ENCODE data around the gene CARHSP1. TPM values are rescaled to one million over a fixed set of nuclear protein-coding genes. Genes with fewer than 3 reads are reported as not detected.
"Not testable (repeated sequence)": the region's sequence is repeated elsewhere in the genome, so short reads cannot be mapped to it uniquely, and the experiment has no call there.

CARHSP1 gene
- polyA plus RNA-seq, 2 donors: 212 to 343 TPM

DNA sequence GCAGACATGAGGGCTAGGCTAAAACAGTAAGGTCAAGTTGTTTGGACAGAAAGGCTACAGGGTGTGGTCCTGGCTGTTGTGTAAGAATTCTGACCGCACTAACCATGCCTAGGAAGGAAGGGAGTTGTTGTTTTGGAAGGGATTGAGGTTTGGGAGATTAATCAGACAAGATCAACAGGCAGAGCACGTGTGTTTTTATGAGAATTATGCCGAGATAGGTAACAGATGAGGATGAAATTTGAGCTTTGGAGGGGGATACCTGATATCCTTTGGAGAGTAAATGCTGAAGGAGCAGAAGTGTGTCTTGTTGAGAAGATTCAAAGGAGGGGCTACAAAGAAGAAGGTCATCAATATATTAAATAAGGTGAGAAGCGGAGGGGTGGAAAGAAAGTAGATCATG lies 26.8 kb downstream of the CARHSP1 start:
- H3K4me3 ChIP-seq (ENCODE audit: low read depth in 1 of 2, low read length in 2 of 2); H3K4me1 ChIP-seq (ENCODE audit: control insufficient read depth in 2 of 2, insufficient read depth in 2 of 2, low read length in 1 of 2); H3K9me3 ChIP-seq (ENCODE audit: control insufficient read depth in 2 of 2, insufficient read depth in 1 of 2, low read depth in 1 of 2, low read length in 1 of 2); H3K36me3 ChIP-seq (ENCODE audit: control insufficient read depth in 2 of 2, insufficient read depth in 2 of 2, low read length in 1 of 2); H3K27me3 ChIP-seq (ENCODE audit: control insufficient read depth in 1 of 2, insufficient read depth in 2 of 2, low read length in 2 of 2): not testable (repeated sequence)
- 56 to 63% methylated on average over 4 of the region's 4 CpGs for WGBS, 2 donors
- peak overlapping the region; percentile 21 to 31 for H3K27ac ChIP-seq (ENCODE audit: low read depth in 2 of 2, low read length in 1 of 2)

DNA sequence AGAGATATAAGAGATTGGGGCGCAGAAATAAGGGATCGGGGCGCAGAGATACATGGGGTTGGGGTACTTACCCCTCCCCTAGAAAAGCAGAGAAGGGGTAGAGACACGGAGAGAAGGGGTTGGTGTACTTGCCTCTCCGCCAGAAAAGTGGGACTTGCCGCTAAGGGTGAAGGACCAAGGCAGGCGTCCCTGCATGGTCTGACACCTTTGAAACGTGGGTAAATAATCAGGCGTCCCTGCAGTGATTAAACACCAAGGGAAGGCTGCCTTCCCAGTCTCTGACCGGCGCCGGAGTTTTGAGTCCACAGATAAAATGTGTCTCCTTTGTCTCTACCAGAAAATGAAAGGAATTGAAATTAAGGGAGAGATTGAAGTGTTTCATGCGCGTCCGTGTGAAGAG lies 31.2 kb downstream of the CARHSP1 start:
- not testable (repeated sequence) for H3K36me3 ChIP-seq (ENCODE audit: control insufficient read depth in 2 of 2, insufficient read depth in 2 of 2, low read length in 1 of 2); H3K9me3 ChIP-seq (ENCODE audit: control insufficient read depth in 2 of 2, insufficient read depth in 1 of 2, low read depth in 1 of 2, low read length in 1 of 2); H3K4me3 ChIP-seq (ENCODE audit: low read depth in 1 of 2, low read length in 2 of 2); H3K27ac ChIP-seq (ENCODE audit: low read depth in 2 of 2, low read length in 1 of 2); H3K4me1 ChIP-seq (ENCODE audit: control insufficient read depth in 2 of 2, insufficient read depth in 2 of 2, low read length in 1 of 2); H3K27me3 ChIP-seq (ENCODE audit: control insufficient read depth in 1 of 2, insufficient read depth in 2 of 2, low read length in 2 of 2)
- 74 to 89% methylated on average over 15 of the region's 15 CpGs for WGBS, 2 donors

DNA sequence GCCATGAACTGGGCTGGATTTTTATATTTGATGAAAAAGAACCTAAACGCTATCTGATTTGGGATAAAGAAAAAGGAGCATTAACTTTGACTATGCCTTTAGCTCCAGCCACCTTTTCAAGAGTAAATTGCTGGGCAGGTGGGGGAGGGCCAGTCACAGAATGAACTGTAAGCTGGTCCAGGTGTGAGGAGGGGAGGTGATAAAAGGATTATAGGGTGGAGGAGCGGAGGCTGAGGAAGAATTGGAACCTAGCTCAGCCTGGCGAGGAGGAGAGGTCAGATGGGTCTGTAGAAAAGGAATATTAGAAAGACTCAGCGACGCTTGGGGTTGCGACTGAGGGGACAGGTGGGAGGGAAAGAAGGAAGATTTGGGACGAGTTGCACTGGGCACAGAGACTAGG lies 32.0 kb downstream of the CARHSP1 start:
- WGBS, 2 donors: 92 to 95% methylated on average over 7 of the region's 7 CpGs
- not testable (repeated sequence) for H3K36me3 ChIP-seq (ENCODE audit: control insufficient read depth in 2 of 2, insufficient read depth in 2 of 2, low read length in 1 of 2); H3K27ac ChIP-seq (ENCODE audit: low read depth in 2 of 2, low read length in 1 of 2); H3K9me3 ChIP-seq (ENCODE audit: control insufficient read depth in 2 of 2, insufficient read depth in 1 of 2, low read depth in 1 of 2, low read length in 1 of 2); H3K27me3 ChIP-seq (ENCODE audit: control insufficient read depth in 1 of 2, insufficient read depth in 2 of 2, low read length in 2 of 2); H3K4me1 ChIP-seq (ENCODE audit: control insufficient read depth in 2 of 2, insufficient read depth in 2 of 2, low read length in 1 of 2); H3K4me3 ChIP-seq (ENCODE audit: low read depth in 1 of 2, low read length in 2 of 2)

DNA sequence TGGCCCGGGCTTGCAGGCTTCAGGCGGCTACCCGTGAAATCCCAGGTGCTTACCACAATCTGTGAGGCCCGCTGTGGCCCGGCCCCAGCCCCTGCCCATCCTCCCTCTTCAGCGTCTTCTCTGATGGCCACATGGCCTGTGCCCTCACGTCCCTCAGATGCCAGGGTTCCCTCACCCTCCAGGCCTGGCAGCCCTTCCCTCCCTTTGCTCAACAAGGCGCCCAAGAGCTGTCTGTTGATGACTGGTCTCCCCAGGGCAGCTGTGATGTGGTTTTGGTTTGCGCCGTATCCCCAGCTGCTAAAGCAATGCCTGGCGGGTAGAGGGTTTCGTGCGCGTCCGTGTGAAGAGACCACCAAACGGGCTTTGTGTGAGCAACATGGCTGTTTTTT lies 36.1 kb downstream of the CARHSP1 start:
- Histone ChIP-seq H3K4me3 (ENCODE audit: low read depth in 1 of 2, low read length in 2 of 2) (no peak overlapping the region), H3K27ac (ENCODE audit: low read depth in 2 of 2, low read length in 1 of 2) (no peak overlapping the region)
- 80 to 90% methylated on average over 16 of the region's 16 CpGs for WGBS, 2 donors

DNA sequence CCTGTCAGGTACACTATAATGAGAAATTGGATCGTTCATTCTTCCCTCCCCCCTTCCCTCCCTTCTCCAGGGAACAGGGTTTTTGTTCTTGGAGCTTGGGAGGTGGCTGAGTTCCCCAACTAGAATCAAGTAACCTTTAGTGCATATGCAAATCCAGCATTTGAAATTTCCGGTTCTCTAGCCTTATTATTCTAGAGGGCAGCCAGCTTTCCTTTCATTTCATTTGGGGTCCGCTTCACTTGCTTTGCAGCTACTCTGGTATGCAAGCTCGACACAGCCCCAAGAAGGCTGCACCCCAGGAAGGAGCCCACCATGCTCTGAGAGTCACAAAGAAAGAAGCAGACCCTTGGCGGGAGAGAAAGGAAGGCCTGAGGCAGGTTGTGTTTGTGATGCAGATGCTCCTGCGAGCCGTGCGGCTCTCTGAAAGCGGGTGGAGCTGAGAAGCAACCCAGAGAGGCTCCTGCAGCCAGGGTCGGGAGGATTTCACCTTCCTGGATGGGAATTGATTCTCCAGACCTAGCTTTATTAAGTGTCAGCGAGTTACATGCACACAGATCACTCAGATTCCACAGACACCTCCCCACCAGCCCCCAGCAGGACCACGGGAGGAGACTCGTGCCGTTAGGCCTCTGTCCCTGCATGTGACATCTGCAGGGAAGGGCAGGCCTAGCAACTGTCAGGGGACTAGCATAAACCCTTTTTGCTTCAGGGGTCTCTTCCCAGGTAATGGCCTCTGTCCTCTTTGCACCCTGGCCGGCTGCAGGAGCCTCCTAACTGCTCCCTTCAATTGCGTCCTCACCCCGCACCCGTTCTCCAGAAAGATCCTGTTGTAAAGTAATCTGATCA lies 36.7 kb downstream of the CARHSP1 start:
- Histone ChIP-seq H3K4me3 (ENCODE audit: low read depth in 1 of 2, low read length in 2 of 2) (no peak overlapping the region), H3K4me1 (ENCODE audit: control insufficient read depth in 2 of 2, insufficient read depth in 2 of 2, low read length in 1 of 2) (peaks cover 0 to 2% of the 10 kb centered on the region in 2 donors), H3K36me3 (ENCODE audit: control insufficient read depth in 2 of 2, insufficient read depth in 2 of 2, low read length in 1 of 2) (peaks cover 0 to 10% of the 10 kb centered on the region in 2 donors), H3K27ac (ENCODE audit: low read depth in 2 of 2, low read length in 1 of 2) (no peak overlapping the region), H3K27me3 (ENCODE audit: control insufficient read depth in 1 of 2, insufficient read depth in 2 of 2, low read length in 2 of 2) (no peaks in the 10 kb centered on the region), H3K9me3 (ENCODE audit: control insufficient read depth in 2 of 2, insufficient read depth in 1 of 2, low read depth in 1 of 2, low read length in 1 of 2) (no peaks in the 10 kb centered on the region)
- 80 to 85% methylated on average over 18 of the region's 18 CpGs for WGBS, 2 donors

More for the DNA sequence above, 36.1 kb downstream of the CARHSP1 start:
- peaks cover 0 to 2% of the 10 kb centered on the region in 2 donors for H3K4me1 ChIP-seq (ENCODE audit: control insufficient read depth in 2 of 2, insufficient read depth in 2 of 2, low read length in 1 of 2)
- H3K27me3 ChIP-seq (ENCODE audit: control insufficient read depth in 1 of 2, insufficient read depth in 2 of 2, low read length in 2 of 2): no peaks in the 10 kb centered on the region
- H3K9me3 ChIP-seq (ENCODE audit: control insufficient read depth in 2 of 2, insufficient read depth in 1 of 2, low read depth in 1 of 2, low read length in 1 of 2): no peaks in the 10 kb centered on the region
- H3K36me3 ChIP-seq (ENCODE audit: control insufficient read depth in 2 of 2, insufficient read depth in 2 of 2, low read length in 1 of 2): peaks cover 0 to 10% of the 10 kb centered on the region in 2 donors

DNA sequence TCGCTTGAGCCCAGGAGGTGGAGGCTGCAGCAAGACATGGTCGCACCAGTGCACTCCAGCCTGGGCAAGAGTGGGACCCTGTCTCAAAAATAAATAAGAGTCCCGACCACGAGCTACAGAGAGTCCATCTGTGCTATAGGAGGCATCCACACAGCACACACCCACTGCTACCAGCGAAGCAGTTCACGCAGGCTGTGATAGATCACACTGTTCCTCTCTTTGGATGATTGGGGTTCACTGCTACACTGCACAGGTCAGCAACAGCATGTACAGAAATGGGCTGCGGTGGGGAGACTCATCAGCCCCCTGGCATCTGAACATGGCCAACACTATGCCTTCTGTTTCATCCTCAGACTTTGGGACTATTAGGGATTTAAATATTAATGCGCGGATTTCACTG lies 37.4 kb downstream of the CARHSP1 start:
- H3K4me1 ChIP-seq (ENCODE audit: control insufficient read depth in 2 of 2, insufficient read depth in 2 of 2, low read length in 1 of 2): peaks cover 0 to 2% of the 10 kb centered on the region in 2 donors
- 91 to 94% methylated on average over 9 of the region's 9 CpGs for WGBS, 2 donors
- H3K27ac ChIP-seq (ENCODE audit: low read depth in 2 of 2, low read length in 1 of 2): no peak overlapping the region
- no peaks in the 10 kb centered on the region for H3K9me3 ChIP-seq (ENCODE audit: control insufficient read depth in 2 of 2, insufficient read depth in 1 of 2, low read depth in 1 of 2, low read length in 1 of 2)
- H3K27me3 ChIP-seq (ENCODE audit: control insufficient read depth in 1 of 2, insufficient read depth in 2 of 2, low read length in 2 of 2): no peaks in the 10 kb centered on the region
- H3K36me3 ChIP-seq (ENCODE audit: control insufficient read depth in 2 of 2, insufficient read depth in 2 of 2, low read length in 1 of 2): peaks cover 0 to 10% of the 10 kb centered on the region in 2 donors
- H3K4me3 ChIP-seq (ENCODE audit: low read depth in 1 of 2, low read length in 2 of 2): no peak overlapping the region

DNA sequence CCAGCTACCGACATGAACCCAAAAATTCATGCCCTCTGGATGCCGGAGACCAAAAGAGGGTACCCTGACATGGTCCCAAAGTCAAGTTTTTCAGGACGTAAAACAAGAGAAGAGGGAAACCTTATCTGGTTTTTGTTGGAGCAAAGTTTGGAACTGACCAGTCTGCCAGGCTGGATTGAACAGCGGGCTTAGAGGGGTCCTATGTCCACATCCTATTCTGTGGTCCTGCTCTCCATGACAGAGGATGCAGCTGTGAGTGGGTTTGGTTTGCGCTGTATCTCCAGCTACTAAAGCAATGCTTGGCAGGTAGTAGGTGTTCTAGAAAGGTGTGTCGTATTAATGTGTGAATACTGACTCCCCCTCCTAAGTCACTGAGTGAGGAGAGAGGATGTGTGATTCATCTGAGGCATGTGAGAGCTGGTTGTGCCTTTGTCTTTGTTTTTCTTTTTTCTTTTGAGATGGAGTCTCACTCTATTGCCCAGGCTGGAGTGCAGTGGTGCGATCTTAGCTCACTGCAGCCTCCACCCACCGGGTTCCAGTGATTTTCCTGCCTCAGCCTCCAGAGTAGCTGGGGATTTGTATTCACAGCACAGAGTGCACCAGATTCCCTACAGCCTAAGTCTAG lies 40.2 kb downstream of the CARHSP1 start:
- no peaks in the 10 kb centered on the region for H3K9me3 ChIP-seq (ENCODE audit: control insufficient read depth in 2 of 2, insufficient read depth in 1 of 2, low read depth in 1 of 2, low read length in 1 of 2)
- peak overlapping the region; percentile 6 to 60 for H3K27ac ChIP-seq (ENCODE audit: low read depth in 2 of 2, low read length in 1 of 2)
- no peaks in the 10 kb centered on the region for H3K27me3 ChIP-seq (ENCODE audit: control insufficient read depth in 1 of 2, insufficient read depth in 2 of 2, low read length in 2 of 2)
- H3K4me1 ChIP-seq (ENCODE audit: control insufficient read depth in 2 of 2, insufficient read depth in 2 of 2, low read length in 1 of 2): peaks cover 0 to 2% of the 10 kb centered on the region in 2 donors
- WGBS, 2 donors: 76 to 89% methylated on average over 8 of the region's 8 CpGs
- peaks cover 0 to 10% of the 10 kb centered on the region in 2 donors for H3K36me3 ChIP-seq (ENCODE audit: control insufficient read depth in 2 of 2, insufficient read depth in 2 of 2, low read length in 1 of 2)
- no peak overlapping the region for H3K4me3 ChIP-seq (ENCODE audit: low read depth in 1 of 2, low read length in 2 of 2)

DNA sequence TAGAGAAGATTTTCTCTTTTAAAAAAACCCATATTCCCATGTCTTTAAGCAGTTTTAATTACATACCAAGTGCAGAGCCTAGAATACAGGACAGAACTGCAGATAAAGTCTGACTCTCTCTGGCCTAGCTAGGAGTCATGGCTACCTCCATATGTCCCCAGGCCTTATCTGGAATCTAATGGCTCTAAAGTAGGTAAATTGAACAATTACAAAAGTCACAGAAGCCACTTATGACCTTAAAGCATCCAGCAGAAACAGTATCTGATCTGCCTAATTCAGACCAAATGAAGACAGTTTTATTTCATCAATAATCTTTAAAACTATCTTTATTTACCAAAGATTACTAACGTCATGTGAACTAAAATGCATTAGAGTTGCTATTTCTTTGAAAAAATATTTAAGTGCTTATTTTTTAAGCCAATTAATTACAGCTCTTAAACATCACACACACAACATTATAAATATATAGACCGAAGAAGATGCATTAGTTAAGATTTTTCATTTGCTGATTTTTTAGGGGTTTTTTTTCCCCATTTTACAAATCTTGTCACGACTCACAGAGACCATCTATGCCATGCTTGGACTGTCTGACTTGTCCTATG lies 42.4 kb downstream of the CARHSP1 start:
- Histone ChIP-seq H3K27me3 (ENCODE audit: control insufficient read depth in 1 of 2, insufficient read depth in 2 of 2, low read length in 2 of 2) (no peaks in the 10 kb centered on the region), H3K27ac (ENCODE audit: low read depth in 2 of 2, low read length in 1 of 2) (no peak overlapping the region), H3K4me1 (ENCODE audit: control insufficient read depth in 2 of 2, insufficient read depth in 2 of 2, low read length in 1 of 2) (peaks cover 0 to 2% of the 10 kb centered on the region in 2 donors), H3K4me3 (ENCODE audit: low read depth in 1 of 2, low read length in 2 of 2) (no peak overlapping the region), H3K36me3 (ENCODE audit: control insufficient read depth in 2 of 2, insufficient read depth in 2 of 2, low read length in 1 of 2) (peaks cover 0 to 11% of the 10 kb centered on the region in 2 donors), H3K9me3 (ENCODE audit: control insufficient read depth in 2 of 2, insufficient read depth in 1 of 2, low read depth in 1 of 2, low read length in 1 of 2) (no peaks in the 10 kb centered on the region)
- 74 to 94% methylated on average over 3 of the region's 3 CpGs for WGBS, 2 donors

DNA sequence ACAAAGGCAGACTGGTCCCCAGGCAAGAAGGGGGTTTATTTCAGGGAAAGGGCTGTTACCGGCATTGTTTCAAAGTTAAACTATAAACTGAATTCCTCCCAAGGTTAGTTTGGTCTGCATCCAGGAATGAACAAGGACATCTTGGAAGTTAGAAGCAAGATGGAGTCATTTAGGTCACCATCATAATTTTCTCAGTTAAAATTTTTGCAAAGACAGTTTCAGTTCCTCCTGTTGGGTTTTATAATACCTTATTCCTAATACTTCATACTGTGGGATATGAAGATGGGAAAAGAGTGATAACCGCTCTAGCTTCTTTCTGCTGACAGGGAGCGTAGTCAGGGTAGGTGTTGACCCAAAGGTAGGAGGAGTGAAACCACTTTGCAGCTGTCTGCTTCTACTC lies 46.4 kb downstream of the CARHSP1 start:
- Histone ChIP-seq H3K4me1 (ENCODE audit: control insufficient read depth in 2 of 2, insufficient read depth in 2 of 2, low read length in 1 of 2) (no peaks in the 10 kb centered on the region), H3K9me3 (ENCODE audit: control insufficient read depth in 2 of 2, insufficient read depth in 1 of 2, low read depth in 1 of 2, low read length in 1 of 2) (no peaks in the 10 kb centered on the region), H3K27me3 (ENCODE audit: control insufficient read depth in 1 of 2, insufficient read depth in 2 of 2, low read length in 2 of 2) (no peaks in the 10 kb centered on the region), H3K4me3 (ENCODE audit: low read depth in 1 of 2, low read length in 2 of 2) (no peak overlapping the region), H3K27ac (ENCODE audit: low read depth in 2 of 2, low read length in 1 of 2) (no peak overlapping the region), H3K36me3 (ENCODE audit: control insufficient read depth in 2 of 2, insufficient read depth in 2 of 2, low read length in 1 of 2) (peaks cover 7 to 15% of the 10 kb centered on the region in 2 donors)
- WGBS, 2 donors: 90 to 93% methylated on average over 3 of the region's 3 CpGs
